HG03575 (cell line): ENCODE measurements around the gene RTL9.

ENCODE experiments used
- ATAC-seq: cut with Tn5 transposase; IDR thresholded peaks from one replicate; pipeline ENCODE4 v1.9.1; 2021; ENCODE audit not compliant: unreplicated experiment, insufficient number of reproducible peaks, low FRiP score; ENCODE audit errors: extremely low read depth

RTL9 gene

DNA sequence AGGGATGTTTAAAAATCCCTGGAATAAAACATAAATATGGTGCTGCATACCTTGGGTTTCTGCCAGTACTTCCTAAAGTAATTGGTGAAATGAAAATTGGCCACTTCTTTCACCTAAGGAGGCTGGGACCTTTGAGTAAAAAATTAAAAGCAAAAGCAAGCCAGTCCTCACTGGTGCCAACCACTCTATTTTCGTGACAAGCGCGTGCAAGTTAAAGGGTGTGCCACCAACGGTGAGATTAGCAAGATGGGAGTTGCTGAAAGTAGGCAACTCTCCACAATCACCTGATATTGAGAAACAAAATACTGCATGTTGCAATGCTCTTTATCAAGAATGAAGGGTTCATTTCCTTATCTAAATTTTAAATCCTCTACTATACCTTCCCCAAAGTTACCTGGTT is 19.7 kb upstream of the RTL9 start:
- ATAC-seq, result no peak

DNA sequence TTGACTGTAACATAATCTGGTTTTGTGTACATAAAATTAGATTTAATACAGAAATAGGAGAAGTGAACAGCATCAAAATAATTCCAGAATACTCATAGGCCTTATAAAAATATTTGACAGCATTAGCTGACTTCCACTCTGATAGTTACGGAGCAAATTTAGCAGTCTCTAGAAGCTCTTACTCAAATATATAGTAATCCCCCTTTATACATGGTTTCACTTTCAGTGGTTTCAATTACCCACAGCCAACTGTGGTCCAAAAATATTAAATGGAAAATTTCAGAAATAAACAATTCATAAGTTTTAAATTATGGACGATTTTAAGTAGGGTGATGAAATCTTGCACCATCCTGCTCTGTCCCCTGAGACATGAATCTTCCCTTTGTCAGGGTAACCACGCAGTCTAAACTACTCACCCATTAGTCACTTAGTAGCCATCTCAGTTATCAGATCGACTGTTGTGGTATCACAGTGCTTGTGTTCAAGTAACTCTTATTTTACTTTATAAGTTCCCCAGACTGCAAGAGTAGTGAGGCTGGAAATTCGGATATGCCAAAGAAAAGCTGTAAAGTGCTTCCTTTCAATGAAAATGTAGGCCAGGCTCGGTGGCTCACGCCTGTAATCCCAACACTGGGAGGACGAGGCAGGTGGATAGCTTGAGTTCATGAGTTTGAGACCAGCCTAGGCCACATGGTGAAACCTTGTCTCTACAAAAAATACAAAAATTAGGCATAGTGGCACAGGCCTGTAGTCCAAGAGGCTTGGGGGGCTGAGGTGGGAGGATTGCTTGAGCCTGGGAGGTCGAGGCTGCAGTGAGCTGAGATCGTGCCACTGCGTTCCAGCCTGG is 17.2 kb upstream of the RTL9 start:
- ATAC-seq, result peak; percentile 83

DNA sequence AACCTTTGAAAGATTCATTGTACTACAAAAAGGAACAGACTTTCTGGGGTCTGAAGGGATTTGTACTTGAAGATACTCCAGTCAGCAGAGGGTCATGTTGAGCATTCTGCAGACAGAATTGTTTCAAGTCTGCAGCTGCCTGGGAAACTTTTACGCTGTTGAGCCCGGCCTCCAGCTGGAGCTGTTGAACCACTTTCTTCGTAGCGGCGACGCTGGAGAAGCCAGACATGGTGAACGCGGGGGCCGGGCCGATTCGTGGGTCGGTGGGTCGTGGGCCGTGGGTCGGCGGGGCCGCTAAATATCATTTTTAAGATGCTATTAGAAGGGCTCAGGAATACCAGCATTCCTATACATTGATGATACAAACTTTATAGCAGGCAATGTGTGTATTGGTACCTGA is 12.0 kb upstream of the RTL9 start:
- no peak for ATAC-seq

DNA sequence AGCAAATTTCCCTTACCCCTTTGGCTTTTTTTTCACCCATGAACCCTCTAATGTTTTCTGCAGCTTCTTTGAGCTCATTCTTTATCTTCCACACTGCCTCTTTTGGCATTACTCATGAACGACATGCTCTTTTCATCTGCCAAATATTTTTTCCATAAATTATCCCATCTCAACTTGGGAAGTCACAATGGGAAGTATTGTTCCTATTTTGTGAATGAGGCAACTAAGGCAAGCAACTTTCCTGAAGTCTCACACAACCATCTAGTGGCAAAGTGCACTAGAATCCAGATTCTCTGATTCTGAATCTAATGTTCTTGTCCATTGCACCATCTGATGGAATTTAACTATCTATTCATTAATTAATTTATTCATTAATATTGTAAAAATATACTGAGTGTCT is 625 bp downstream of the RTL9 start:
- ATAC-seq, result no peak

DNA sequence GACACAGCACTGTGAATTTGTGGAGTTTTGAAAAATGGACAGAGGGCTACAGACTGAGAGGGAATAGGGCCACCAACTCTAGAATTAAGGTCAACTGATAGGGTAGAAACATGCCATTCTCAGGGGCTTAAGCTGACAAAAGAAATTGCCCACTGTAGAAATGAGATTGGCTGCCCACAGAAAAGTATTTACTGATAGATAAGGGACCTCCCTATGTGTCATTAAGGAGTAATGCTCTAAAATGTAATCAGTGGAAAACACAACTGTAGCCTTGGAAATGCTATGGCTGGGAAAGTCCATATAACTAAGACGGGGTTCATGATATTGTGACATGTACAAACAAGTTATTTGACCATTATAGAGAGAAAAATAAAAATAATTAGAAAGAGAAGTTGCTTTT is 4.6 kb downstream of the RTL9 start:
- no peak for ATAC-seq

DNA sequence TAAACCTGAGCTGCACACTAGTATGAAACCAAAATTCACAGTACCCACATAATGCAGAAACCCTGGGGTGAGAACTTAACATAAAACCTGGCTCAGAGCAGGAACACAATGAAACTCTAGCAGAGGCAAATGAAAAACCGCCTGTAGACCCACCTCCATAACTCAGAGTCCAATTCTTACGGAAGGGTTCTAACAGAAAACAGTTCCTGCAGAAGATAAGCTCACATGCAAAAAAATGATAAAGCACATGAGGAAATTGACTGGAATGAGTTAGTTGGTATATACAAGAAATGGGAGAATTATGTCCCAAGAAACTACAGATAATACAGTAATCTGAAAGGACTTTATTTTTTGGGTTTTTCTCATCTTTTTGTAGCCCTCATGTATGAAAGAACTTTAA is 14.7 kb downstream of the RTL9 start:
- no peak for ATAC-seq

DNA sequence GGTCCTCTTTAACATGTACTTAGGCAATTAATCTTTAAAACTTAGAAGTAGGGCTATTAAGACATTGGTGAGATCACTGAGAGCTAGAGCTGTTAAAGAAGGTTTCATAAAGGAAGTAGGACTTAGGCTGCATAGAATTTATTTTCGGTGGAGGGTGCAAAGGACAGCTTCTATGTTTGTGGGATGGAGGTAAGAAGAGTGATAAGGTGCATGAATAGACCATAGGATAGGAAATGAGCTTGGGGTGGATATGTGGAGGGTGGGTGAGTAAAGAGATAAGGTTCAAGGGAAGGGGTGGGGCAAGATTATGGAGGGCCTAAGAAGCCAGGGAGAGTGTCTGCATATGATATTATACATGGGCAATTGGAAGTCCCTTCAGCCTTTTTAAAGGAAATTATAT is 15.9 kb downstream of the RTL9 start:
- no peak for ATAC-seq

DNA sequence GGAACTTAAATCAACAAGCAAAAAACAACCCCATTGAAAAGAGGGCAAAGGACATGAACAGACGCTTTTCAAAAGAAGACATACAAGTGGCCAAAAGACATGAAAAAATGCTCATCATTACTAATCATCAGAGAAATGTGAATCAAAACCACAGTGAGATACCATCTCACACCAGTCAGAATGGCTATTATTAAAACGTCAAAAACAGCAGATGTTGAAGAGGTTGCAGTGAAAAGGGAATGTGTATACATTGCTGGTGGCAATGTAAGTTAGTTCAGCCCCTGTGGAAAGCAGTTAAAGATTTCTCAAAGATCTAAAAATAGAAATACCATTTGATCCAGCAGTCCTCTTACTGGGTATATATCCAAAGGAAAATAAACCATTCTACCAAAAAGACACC is 22.6 kb downstream of the RTL9 start:
- ATAC-seq, result no peak

DNA sequence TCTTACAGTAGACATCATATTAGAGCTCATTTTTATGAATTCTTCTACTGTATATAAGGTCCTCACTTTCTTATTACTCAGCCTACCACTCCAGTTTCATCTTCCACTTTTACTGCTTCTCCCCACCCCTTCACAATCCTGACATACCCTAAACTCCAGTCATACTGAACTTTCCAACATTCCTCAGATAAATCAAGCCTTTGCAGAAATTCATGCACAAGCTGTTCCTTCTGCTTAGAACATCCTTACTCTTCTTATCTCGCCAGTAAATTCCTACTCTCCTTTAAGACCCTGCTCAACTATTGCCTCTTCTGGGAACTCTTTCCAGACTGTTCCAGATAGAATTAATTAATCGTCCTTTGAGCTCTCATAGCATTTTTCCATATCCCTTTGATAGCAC is 24.8 kb downstream of the RTL9 start:
- ATAC-seq, result no peak

DNA sequence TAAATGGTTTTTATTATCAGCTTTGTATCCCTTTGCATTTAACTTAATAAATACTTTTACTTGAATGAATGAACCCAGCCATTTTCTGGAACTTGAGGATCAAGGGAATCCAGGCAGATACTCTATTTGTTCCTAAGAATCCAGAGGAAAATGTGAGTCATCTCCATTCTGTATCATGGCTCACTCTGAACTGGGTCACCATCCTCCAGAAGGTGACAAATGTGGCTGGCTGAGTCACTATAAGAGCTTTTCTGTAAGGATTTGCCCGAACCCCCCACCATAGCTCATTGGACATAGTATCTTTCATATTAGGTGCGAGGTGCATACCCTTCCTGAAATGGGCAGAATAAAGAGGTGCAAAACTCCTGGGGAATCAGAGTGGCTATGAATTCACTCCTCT is 25.8 kb downstream of the RTL9 start:
- no peak for ATAC-seq

DNA sequence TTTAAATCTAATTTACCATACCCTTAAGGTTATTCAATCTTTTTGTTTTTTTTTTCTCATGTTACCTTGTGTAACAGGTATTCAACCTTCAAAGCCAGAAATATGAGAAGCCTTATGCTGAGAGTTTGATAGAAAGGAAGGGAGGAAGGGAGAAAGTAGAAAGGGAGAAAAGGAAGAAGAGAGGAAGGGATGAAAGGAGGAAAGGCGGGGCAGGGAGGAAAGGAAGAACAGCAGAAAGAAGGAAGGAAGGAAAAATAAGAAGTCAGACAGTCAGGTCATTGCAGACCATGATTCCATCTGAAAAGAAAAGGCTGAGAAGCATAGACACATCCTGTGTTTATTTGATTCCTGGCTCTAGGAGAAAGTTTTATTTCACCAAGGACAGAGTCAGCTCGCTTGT is 30.9 kb downstream of the RTL9 start:
- no peak for ATAC-seq

DNA sequence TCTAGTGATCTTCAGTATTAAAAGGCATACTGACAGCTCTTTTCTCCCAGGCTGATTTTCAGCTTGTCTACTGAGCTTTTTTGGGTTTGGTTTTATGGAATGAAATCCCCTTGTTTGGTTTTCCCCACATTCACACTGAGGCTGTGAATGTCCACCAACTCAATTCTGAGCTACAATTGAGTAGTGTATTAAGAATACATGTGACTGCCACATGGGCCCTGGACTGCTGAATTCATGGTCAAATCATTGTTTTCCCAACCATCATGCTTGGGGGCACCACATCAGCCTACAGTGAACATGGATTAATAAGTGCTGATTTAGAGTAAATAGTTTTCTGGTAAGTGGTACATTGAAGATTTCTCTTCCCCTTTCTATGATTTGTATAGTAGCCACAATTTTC is 32.4 kb downstream of the RTL9 start:
- no peak for ATAC-seq

DNA sequence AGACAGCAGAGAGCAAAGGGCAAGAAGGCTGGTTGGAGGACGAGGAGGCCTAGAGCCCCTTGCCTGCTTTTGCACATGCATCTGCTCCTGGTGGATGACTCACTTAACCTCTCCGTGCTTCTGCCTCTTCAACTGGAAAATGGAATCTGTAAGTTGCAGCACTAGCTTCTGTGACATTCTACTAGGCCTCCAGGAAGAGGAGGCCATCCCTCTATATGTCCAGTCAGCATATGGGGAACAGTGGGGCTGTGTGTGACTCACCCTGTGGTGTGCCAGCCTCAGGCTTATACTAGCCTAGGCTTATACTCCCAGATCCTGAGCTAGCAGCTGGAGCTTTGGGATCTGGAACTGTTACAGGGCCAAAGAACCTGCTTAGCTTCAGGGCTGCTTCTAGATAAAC is 36.0 kb downstream of the RTL9 start:
- no peak for ATAC-seq

DNA sequence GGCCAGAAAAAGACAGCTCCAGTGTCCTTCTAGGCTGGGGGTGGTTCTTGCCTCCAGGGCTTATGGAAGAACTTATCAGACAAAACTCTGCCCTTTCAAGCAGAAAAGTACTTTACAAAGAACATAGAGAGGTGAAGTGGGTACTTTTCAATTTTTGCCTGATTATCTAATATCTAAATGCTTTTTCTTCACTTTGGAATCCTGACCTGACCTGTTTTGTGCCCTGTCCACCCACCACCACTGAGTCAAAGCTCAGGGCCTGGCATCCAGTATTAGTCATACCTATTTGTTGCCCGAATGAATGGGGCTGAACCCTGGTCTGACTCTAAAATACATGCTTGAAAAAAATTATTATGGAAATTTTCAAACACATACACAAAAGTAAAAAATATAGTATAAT is 37.2 kb downstream of the RTL9 start:
- no peak for ATAC-seq

DNA sequence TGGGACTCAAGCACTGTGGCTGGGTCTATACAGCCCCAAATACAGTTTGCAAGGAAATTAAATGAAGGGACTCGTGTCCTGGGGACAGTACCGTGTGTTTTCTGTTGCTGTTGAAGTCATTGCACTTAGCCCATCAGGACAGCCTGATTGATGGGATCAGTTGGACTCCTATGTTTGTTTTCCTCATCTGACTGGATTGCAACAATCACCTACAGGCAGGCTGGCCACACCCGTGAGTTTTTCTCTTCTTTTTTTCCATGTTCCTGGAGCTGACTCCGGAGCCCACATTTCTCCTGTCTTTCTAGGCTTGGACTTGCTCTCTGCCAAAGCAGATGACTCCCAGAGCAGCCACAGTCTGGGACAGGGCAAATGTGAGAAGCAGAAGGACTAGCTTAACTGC is 38.1 kb downstream of the RTL9 start:
- ATAC-seq, result no peak

DNA sequence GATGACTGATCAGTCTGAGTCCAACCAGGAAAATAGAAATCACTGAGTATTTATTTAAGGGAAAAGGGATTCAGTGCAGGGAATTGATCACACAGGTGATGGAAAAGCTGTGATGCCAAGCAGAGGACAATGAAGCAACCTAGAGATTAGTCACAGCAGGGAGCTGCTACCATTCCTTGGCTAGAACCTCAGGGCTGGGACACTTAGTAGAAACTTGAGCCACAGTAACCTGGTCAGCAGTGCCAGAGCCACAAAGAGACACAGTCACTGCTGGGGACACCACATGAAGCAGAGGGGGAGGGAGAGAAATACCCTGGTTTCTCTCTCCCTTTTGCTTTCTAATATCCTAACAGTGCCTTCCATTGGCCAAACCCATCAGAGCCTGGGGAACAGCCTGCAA is 38.7 kb downstream of the RTL9 start:
- ATAC-seq, result no peak

DNA sequence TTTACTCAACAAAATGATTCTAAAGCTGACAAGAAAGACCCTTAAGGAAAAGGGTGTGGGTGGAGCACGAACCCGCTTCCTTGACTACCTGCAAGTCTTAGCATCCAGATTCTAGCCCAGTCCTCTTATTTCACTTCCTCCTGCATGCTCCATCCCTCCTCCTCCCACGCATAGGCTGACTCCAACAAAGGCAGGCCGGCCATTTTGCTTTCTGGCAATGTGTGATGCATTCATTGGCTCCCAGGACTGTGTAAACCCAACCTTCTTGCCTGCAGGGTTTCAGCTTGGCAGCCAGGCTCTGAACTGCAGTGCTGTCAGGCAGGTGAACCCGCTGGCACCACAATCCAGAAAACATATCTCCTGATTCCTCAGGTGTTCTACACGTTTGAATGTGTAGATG is 39.3 kb downstream of the RTL9 start:
- no peak for ATAC-seq

DNA sequence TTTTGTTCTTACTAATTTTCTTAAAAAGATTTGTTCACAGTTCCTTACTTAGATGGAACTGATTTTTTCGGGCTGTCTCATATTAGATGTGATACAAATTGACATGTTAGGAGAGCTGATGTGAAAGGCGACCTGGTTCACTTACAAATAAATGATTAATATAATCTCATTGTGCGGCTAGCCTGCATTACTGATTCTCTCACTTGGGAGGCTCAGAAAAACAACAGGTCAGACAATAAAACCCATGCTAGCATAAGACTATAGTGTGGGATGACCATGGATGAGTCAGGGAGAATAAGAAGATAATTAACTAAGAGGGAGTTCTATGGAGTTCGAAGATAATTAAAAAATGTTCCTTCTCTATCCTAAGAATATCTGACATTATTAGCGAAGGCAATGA is 40.8 kb downstream of the RTL9 start:
- ATAC-seq, result no peak

DNA sequence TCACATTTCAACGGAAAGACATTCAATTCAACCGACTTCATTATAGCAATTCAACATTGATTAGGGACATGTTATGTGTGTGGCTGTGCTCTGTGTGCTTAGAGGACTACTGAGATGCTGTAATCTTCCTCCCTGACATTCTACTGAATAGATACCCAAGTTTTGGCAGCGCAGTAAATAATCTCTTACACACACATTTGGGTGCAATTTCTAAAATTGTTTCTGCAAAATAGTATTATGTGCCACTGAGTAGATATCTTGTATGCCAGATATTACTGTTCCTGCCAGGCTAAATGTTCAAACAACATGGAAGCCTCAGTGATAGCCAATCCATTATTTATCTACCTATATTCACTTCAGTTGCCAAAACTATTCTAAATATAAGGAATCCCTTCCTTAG is 41.3 kb downstream of the RTL9 start:
- no peak for ATAC-seq

DNA sequence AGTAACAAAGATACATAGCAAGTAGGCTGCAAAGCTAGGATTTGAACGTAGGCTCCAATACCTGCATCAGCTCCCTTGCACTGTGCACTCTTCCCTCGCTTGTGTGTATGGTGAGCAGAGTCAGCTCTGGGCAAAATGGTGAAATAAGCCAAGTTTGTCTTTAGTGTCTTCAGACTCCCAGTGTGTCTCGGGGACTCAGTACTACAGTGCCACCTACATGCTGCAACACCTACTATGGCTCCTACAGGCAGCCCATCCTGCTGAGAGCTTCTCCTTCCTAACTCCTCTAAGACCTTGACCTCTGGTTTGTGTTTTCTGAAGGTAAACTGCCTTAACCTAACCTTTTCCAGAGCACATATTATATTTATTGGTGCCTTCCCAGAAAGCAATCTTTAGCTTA is 42.5 kb downstream of the RTL9 start:
- ATAC-seq, result no peak

DNA sequence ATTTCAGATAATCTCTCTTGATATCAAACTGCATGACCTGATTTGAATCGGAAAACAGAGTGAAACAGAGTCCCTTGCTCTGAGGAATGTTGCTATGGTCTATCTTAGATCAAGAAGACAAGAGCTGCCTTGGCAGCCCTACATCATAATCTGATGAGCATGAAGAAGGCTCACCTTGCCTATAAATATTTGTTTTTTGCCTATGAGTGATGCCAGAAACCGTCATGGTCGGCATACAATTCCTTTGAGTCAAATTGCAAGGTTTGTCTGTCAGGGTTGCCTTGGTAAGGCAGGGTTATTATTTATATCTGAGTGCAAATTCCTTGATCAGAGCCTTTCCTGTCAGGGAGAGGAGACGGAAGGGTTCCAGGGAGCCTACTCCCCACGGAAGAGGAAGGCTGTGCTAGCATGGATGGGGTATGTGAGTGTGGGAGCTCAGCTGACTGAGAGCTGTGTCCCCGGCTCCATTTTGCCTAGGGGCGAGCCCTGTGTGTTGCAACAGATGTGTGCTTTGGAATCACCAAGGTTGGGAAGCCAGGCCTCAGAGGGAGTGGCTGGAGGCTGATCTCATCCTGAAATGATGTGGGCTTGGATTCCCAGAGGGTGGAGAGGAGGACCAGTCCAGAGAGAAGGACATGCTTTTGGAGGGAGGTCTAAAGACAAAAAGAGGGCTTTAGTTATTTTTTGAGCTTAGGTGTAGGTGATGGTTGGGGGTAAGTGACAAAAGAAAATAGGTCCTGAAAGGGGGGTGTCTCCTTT is 43.6 kb downstream of the RTL9 start:
- no peak for ATAC-seq
